HCT116 (cell line): ENCODE results near the gene LRR1. TPM values are rescaled to one million over a fixed set of nuclear protein-coding genes. Genes with fewer than 3 reads are reported as not detected.
A peak's percentile ranks its signal among the peaks of the same experiment; 100 is the strongest.

ENCODE experiments used
- ATAC-seq: fragments of 200-7000 bp; cut with Tn5 transposase; 2 replicates; pipeline ENCODE4 v1.9.1; 2020; ENCODE audit warnings: mild to moderate bottlenecking, moderate library complexity
- BruUV-seq: library from RNA; stranded (reverse); fragments of 400-500 nt; replicated peaks from 2 replicates; lab custom pipeline; 2021; lab: Mats Ljungman, UMichigan
- CTCF ChIA-PET: fragments of 300-600 bp; sonication (Branson Sonifier 250); formaldehyde crosslinking; loops from one replicate; lab custom pipeline; 2021; ENCODE audit warnings: antibody characterized with exemption; lab: Charles Lee
- POLR2A ChIA-PET: fragments of 300-600, 350-600 bp; sonication (Branson Sonifier 250); formaldehyde crosslinking; loops from one replicate; lab custom pipeline; 2021; ENCODE audit warnings: antibody characterized with exemption; lab: Charles Lee
- RAD21 ChIA-PET, 2 experiments: fragments of 300-600 bp; sonication (Branson Sonifier 250); formaldehyde crosslinking; loops; one replicate each; lab custom pipeline; 2023; ENCODE audit warnings: low total read pairs in 2 of 2; ENCODE audit not compliant: uncharacterized antibody in 2 of 2, unreplicated experiment in 2 of 2, low non-redundant PET in 1 of 2; lab: Charles Lee
- DNase-seq: peaks from one replicate; pipeline ENCODE4 v3.0.0-alpha.2; 2010; ENCODE audit warnings: low read depth, low spot score
- H2AFZ ChIP-seq: fragments of 200-600 bp; shearing (Covaris generic), sonication (generic); 2 replicates; pipeline ENCODE4 v1.6.1; 2017; ENCODE audit warnings: low read depth, mixed run types, mixed read lengths, antibody characterized with exemption, low read length; ENCODE audit not compliant: poor library complexity, severe bottlenecking
- H3K27ac ChIP-seq: 2 replicates; pipeline ENCODE4 v1.5.1; 2012; ENCODE audit warnings: low read depth, low read length
- H3K27me3 ChIP-seq: fragments of 200-600 bp; sonication (generic); 2 replicates; pipeline ENCODE4 v1.6.1; 2016; ENCODE audit warnings: mixed run types, low read length, mixed read lengths; ENCODE audit not compliant: insufficient read depth
- H3K36me3 ChIP-seq, 2 experiments: fragments of 200-500 bp in 1 of 2; fragments of 200-600 bp in 1 of 2; sonication (Bioruptor generic) in 1 of 2; sonication (generic) in 1 of 2; 2 replicates each; pipeline versions ENCODE4 v1.5.1 to v1.6.1; 2014 to 2016; ENCODE audit warnings: low read length in 2 of 2, inconsistent platforms in 1 of 2, mixed read lengths in 1 of 2, mixed run types in 1 of 2; ENCODE audit not compliant: insufficient read depth in 2 of 2, control insufficient read depth in 1 of 2
- H3K4me1 ChIP-seq, 2 experiments: fragments of 200-600 bp in 1 of 2; sonication (generic) in 1 of 2; 2 replicates each; pipeline versions ENCODE4 v1.5.1 to v1.6.1; 2012 to 2017; ENCODE audit warnings: low read length in 2 of 2, inconsistent platforms in 1 of 2, mild to moderate bottlenecking in 1 of 2, mixed read lengths in 1 of 2, mixed run types in 1 of 2, moderate library complexity in 1 of 2; ENCODE audit not compliant: insufficient read depth in 2 of 2, control insufficient read depth in 1 of 2
- H3K4me2 ChIP-seq: fragments of 200-600 bp; sonication (generic); 2 replicates; pipeline ENCODE4 v1.6.1; 2017; ENCODE audit warnings: mixed run types, low read length, mixed read lengths
- H3K4me3 ChIP-seq, 2 experiments: fragments of 200-600 bp in 1 of 2; sonication (generic) in 1 of 2; replicated peaks in 1 of 2; 2 replicates each; pipeline ENCODE4 v1.5.1; 2011 to 2016; ENCODE audit warnings: low read length in 2 of 2, control low read depth in 1 of 2, low read depth in 1 of 2, mild to moderate bottlenecking in 1 of 2, mixed read lengths in 1 of 2, mixed run types in 1 of 2
- H3K79me2 ChIP-seq: fragments of 200-600 bp; sonication (generic); 2 replicates; pipeline ENCODE4 v1.6.1; 2017; ENCODE audit warnings: mild to moderate bottlenecking, mixed run types, low read length, moderate library complexity, mixed read lengths; ENCODE audit not compliant: insufficient read depth
- H3K9ac ChIP-seq: fragments of 200-600 bp; sonication (generic); 2 replicates; pipeline ENCODE4 v1.6.1; 2016; ENCODE audit warnings: low read length, mixed read lengths
- H3K9me2 ChIP-seq: fragments of 200-600 bp; sonication (generic), shearing (Covaris generic); 2 replicates; pipeline ENCODE4 v1.6.1; 2017; ENCODE audit warnings: mixed run types, mild to moderate bottlenecking, moderate library complexity; ENCODE audit not compliant: insufficient read depth
- H3K9me3 ChIP-seq, 2 experiments: fragments of 200-500 bp in 1 of 2; fragments of 200-600 bp in 1 of 2; sonication (Bioruptor generic) in 1 of 2; sonication (generic) in 1 of 2; 2 replicates each; pipeline ENCODE4 v1.6.1; 2014 to 2017; ENCODE audit warnings: low read length in 2 of 2, mixed read lengths in 2 of 2, inconsistent platforms in 1 of 2, low read depth in 1 of 2, mild to moderate bottlenecking in 1 of 2, mixed run types in 1 of 2, moderate library complexity in 1 of 2; ENCODE audit not compliant: control insufficient read depth in 1 of 2, insufficient read depth in 1 of 2
- H4K20me1 ChIP-seq: fragments of 200-600 bp; sonication (generic), shearing (Covaris generic); 2 replicates; pipeline ENCODE4 v1.6.1; 2017; ENCODE audit warnings: mixed run types, mild to moderate bottlenecking, moderate library complexity; ENCODE audit not compliant: insufficient read depth
- CBX3 ChIP-seq: IDR thresholded peaks from 2 replicates; pipeline ENCODE4 v1.6.1; 2012; ENCODE audit warnings: low read depth
- CEBPB ChIP-seq: IDR thresholded peaks from 2 replicates; pipeline ENCODE4 v1.6.1; 2012; ENCODE audit warnings: low read depth
- ELF1 ChIP-seq: IDR thresholded peaks from 2 replicates; pipeline ENCODE4 v1.6.1; 2012; ENCODE audit warnings: low read depth, borderline replicate concordance
- EZH2 ChIP-seq: fragments of 200-600 bp; sonication (generic); IDR thresholded peaks from 2 replicates; pipeline ENCODE4 v1.6.1; 2017; ENCODE audit warnings: antibody characterized with exemption, mixed run types
- RAD21 ChIP-seq: IDR thresholded peaks from 2 replicates; pipeline ENCODE4 v1.6.1; 2012; ENCODE audit warnings: low read depth, mild to moderate bottlenecking
- REST ChIP-seq: IDR thresholded peaks from 2 replicates; pipeline ENCODE4 v1.6.1; 2012; ENCODE audit warnings: low read depth
- SP1 ChIP-seq: IDR thresholded peaks from 2 replicates; pipeline ENCODE4 v1.6.1; 2012; ENCODE audit warnings: low read depth
- TCF7L2 ChIP-seq: IDR thresholded peaks from 2 replicates; pipeline ENCODE4 v1.7.0; 2011; ENCODE audit warnings: borderline replicate concordance, inconsistent platforms; ENCODE audit not compliant: insufficient read depth, insufficient read length; ENCODE audit errors: extremely low read depth
- YY1 ChIP-seq: IDR thresholded peaks from 2 replicates; pipeline ENCODE4 v1.6.1; 2011; ENCODE audit warnings: low read length, low read depth, moderate library complexity, mild to moderate bottlenecking; ENCODE audit not compliant: insufficient replicate concordance; ENCODE audit errors: extremely low read depth
- intact Hi-C: fragments of 100-400 bp; cut with micrococcal nuclease; formaldehyde crosslinking; loops from 2 replicates; pipeline ENCODE4 v1.10.0; 2022
- total RNA-seq: library from RNA; stranded (reverse); gene quantifications from one replicate; pipeline ENCODE4 v1.2.1, GENCODE V29; 2021; ENCODE audit not compliant: unreplicated experiment

The LRR1 gene
- total RNA-seq, 1 experiment from 2014 or later = 34.6 TPM

DNA sequence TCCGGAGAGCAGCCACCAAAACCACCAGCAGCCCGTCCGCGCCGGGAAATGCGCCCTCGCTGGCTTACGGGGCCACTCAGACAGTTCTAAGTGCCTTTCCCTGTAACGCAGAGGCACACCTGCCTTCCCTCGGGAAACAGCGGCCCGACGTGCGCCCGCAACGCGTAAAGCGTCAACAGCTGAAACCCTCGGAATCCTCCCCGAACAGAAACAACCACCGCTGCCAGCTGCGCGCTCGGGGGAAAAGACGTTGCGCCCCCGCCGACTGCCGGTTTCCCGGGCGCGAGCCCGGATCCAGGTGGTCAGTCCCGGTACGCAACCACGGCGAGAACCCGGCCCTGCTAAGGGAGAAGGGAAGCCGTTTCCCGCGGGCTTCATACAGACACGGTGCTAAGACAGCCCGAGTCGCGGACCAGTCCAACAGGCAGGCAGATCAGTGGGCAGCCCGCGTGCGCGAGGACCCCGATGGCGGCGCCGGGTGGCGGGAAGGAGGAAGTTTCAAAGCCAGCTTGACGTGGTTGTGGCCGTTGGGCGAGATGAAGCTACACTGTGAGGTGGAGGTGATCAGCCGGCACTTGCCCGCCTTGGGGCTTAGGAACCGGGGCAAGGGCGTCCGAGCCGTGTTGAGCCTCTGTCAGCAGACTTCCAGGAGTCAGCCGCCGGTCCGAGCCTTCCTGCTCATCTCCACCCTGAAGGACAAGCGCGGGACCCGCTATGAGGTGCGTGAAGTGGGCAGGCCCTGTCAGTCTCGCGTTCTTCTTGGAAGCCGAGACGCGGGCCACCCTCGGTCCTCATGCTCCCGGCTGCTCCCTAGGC lies at the start of gene LRR1 (continued):
- TF ChIP-seq REST = no peak
- no peak for TF ChIP-seq RAD21
- no peak; the same call in 1 of the 2 replicates for TF ChIP-seq ELF1
- 0 out of 2 replicates have a peak, but pooled peaks have one; percentile 11 for TF ChIP-seq SP1
- 0 out of 2 replicates have a peak, but pooled peaks have one; percentile 30 for TF ChIP-seq CBX3
- no peak for TF ChIP-seq EZH2
- peak; percentile 89 for TF ChIP-seq YY1

- TF ChIP-seq TCF7L2 (no peak), EZH2 (no peak), CEBPB (no peak)
- intact Hi-C loops = no loop called here
- no peaks in the 10 kb centered on the region for H3K36me3 ChIP-seq
- RAD21 ChIA-PET = no interaction called here
- H3K27me3 ChIP-seq = no peaks in the 10 kb centered on the region
- no peaks in the 10 kb centered on the region for H4K20me1 ChIP-seq
- BruUV-seq = no TSS peak
- no peak for ATAC-seq
- no peaks in the 10 kb centered on the region for H3K9me2 ChIP-seq
- H3K9ac ChIP-seq = no peak overlapping the region
- no peaks in the 10 kb centered on the region for H3K9me3 ChIP-seq
- DNase-seq = no peak
- H3K4me2 ChIP-seq = peak overlapping the region; percentile 26; the same call in 1 of the 2 replicates
- no peak overlapping the region for H2AFZ ChIP-seq
- H3K4me1 ChIP-seq = peaks cover 0 to 12% of the 10 kb centered on the region in 2 experiments; a peak in 3 of 4 replicates
- POLR2A ChIA-PET = no interaction called here
- no peaks in the 10 kb centered on the region for H3K79me2 ChIP-seq
- no peak overlapping the region for H3K27ac ChIP-seq
- no peak overlapping the region for H3K4me3 ChIP-seq
- CTCF ChIA-PET = interaction anchor here (2.9 kb wide), 1 partner anchor 88 kb away, joined by 43 read pairs; no protein-coding TSS in a partner anchor
Measured at GRCh38 chr14:49549446-49549845, 49.3 kb upstream of the LRR1 start.
